ENCODE measurements around the gene EMSY. TPM values are rescaled to one million over a fixed set of nuclear protein-coding genes. Genes with fewer than 3 reads are reported as not detected.

EMSY gene
- total and polyA plus RNA-seq, 7 donors: 7.4 to 51.8 (median 20.8) TPM

DNA sequence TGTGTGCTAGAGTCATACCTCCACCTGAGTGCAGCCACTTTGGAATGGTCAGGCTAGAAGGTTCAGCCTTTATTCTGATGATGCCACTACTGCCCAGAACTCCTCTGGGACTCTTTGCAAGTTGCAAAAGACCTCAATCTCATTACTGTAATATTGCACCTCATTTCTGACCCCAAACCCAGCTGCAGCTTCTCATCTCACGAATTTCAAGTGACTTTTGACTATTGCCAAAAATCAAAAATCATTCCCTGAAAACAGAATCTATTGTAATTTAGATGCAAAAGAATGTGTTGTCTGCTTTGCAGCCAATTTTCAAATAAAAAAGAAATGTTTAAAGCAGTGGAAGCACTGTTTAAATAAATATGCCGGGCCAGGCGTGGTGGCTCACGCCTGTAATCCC, 38.5 kb upstream of the EMSY start:
- Histone ChIP-seq H3K27ac (no peak overlapping the region), H3K4me1 (peaks cover 0 to 6% (median 0%) of the 10 kb centered on the region in 4 donors), H3K9me3 (no peaks in the 10 kb centered on the region), H3K36me3 (no peaks in the 10 kb centered on the region), H3K4me3 (no peak overlapping the region), H3K27me3 (no peaks in the 10 kb centered on the region)
- TF ChIP-seq, protein P1, sequence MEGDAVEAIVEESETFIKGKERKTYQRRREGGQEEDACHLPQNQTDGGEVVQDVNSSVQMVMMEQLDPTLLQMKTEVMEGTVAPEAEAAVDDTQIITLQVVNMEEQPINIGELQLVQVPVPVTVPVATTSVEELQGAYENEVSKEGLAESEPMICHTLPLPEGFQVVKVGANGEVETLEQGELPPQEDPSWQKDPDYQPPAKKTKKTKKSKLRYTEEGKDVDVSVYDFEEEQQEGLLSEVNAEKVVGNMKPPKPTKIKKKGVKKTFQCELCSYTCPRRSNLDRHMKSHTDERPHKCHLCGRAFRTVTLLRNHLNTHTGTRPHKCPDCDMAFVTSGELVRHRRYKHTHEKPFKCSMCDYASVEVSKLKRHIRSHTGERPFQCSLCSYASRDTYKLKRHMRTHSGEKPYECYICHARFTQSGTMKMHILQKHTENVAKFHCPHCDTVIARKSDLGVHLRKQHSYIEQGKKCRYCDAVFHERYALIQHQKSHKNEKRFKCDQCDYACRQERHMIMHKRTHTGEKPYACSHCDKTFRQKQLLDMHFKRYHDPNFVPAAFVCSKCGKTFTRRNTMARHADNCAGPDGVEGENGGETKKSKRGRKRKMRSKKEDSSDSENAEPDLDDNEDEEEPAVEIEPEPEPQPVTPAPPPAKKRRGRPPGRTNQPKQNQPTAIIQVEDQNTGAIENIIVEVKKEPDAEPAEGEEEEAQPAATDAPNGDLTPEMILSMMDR (IDR thresholded peaks at IDR 0.05): no peak
- TF ChIP-seq POLR2AphosphoS5 (IDR thresholded peaks at IDR 0.05): no peak
- no peak for TF ChIP-seq EP300 (IDR thresholded peaks at IDR 0.05)
- no peak for TF ChIP-seq POLR2A (IDR thresholded peaks at IDR 0.05)
- 93% methylated on average over 4 of the region's 4 CpGs for WGBS, 2 donors
- intact Hi-C loops (cut with DNase I): no loop called here
- no peak for DNase-seq

DNA sequence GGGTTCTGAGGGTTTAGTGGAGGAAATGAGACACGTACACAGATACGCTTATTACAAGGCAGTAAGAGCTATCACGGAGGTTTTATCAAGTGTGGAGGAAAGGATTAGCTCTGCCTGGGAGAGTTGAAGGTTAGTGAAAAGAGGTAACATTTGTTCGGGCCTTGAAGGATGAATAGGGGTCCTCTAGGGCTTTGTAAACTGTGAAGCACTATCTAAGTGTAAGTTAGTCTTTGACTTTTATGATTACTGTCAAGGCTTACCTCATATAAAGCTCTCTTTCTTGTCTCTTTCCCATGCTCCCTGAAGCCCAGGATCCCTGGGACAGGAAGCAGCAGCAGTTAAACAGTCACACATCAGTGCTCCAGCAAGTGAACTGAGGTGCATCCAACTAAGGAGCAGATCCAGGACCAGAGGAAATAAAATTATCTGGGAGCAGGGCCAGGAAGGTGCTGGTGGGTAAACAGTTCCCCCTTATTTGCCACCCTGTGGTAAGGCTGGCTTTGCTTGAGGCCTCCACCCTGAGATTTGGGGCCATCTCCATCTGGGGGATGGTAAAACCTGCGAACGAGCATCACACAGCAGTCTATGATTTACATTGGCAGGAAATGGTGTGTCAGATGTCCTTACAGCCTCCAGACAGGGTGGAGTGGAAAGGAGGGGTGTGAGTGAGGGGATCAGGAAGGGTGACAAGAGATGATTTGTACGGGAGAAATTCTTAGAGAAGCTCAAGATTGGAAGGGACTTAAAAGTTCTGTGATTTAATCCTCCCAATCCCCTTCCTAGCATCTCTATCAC, 36.5 kb upstream of the EMSY start:
- no peak for DNase-seq
- Histone ChIP-seq H3K27ac (no peak overlapping the region), H3K27me3 (no peaks in the 10 kb centered on the region), H3K9me3 (no peaks in the 10 kb centered on the region), H3K4me3 (no peak overlapping the region), H3K4me1 (peaks cover 0 to 6% (median 0%) of the 10 kb centered on the region in 4 donors), H3K36me3 (no peaks in the 10 kb centered on the region)
- WGBS, 2 donors: 65 to 72% methylated on average over 7 of the region's 7 CpGs
- TF ChIP-seq POLR2A (IDR thresholded peaks at IDR 0.05) (no peak), POLR2AphosphoS5 (IDR thresholded peaks at IDR 0.05) (no peak), EP300 (IDR thresholded peaks at IDR 0.05) (no peak)
- TF ChIP-seq, protein P1 (IDR thresholded peaks at IDR 0.05): no peak
- intact Hi-C loops (cut with DNase I): no loop called here

DNA sequence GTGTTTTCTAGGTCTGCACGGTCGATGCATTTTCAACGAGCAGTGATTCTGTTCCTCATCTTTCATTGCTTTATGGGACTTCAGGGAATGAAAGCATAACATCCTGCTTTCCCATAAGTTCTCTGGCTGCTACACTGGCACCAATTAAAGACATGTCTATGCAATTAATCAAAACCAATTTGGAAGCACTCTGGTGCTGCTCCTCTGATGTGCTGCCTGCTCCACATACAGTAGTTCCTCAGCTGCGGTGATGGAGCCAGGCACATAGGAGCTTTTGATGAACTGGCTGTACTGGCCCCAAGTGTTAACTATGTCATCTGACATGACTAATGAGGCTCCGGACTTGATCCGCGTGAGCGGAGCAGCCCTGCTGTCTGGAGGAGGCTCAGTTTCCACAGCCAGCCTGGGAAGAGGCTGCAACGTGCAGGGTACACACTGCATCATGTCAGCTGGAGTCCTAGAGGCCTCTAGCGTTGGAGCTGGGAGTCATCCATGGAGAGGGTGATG, 33.9 kb upstream of the EMSY start:
- no peaks in the 10 kb centered on the region for H3K27me3 ChIP-seq
- no peak for DNase-seq
- H3K4me1 ChIP-seq: peaks cover 0 to 6% (median 0%) of the 10 kb centered on the region in 4 donors
- TF ChIP-seq, protein P1 (IDR thresholded peaks at IDR 0.05): no peak
- TF ChIP-seq EP300 (IDR thresholded peaks at IDR 0.05) (no peak), POLR2AphosphoS5 (IDR thresholded peaks at IDR 0.05) (no peak), POLR2A (IDR thresholded peaks at IDR 0.05) (no peak)
- no peak overlapping the region for H3K27ac ChIP-seq
- intact Hi-C loops (cut with DNase I): no loop called here
- no peak overlapping the region for H3K4me3 ChIP-seq
- H3K36me3 ChIP-seq: no peaks in the 10 kb centered on the region
- WGBS, 2 donors: 86 to 92% methylated on average over 10 of the region's 10 CpGs
- no peaks in the 10 kb centered on the region for H3K9me3 ChIP-seq

DNA sequence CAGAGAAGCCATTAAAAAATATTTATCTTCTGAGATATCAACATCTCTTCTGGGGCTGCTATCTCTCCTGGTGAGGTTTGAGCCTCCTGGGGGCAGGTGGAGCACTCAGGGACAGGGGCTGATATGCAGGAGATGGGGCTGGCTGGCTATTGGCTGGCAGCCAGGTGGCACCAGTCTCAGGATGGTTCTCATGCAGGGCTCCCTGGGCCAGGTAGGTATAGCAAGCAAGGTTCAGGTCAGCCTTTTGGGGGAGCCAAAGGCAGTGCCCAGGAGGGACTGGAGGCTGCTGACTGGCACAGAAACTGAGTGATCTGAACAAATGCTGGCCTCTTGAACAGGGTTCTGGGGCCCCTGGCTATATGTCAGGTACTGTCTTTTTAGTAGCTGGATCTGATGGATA, 29.7 kb upstream of the EMSY start:
- Histone ChIP-seq H3K36me3 (no peaks in the 10 kb centered on the region), H3K4me3 (no peak overlapping the region), H3K9me3 (no peaks in the 10 kb centered on the region), H3K27ac (no peak overlapping the region), H3K4me1 (peaks cover 0 to 6% (median 0%) of the 10 kb centered on the region in 4 donors), H3K27me3 (no peaks in the 10 kb centered on the region)
- TF ChIP-seq POLR2A (IDR thresholded peaks at IDR 0.05) (no peak), POLR2AphosphoS5 (IDR thresholded peaks at IDR 0.05) (no peak), EP300 (IDR thresholded peaks at IDR 0.05) (no peak)
- TF ChIP-seq, protein P1 (IDR thresholded peaks at IDR 0.05): no peak
- DNase-seq: no peak
- intact Hi-C loops (cut with DNase I): no loop called here

All from sigmoid colon (tissue), 7 donors.